ENCODE results near the gene SMTN. TPM values are rescaled to one million over a fixed set of nuclear protein-coding genes. Genes with fewer than 3 reads are reported as not detected.
"Not testable (repeated sequence)": the region's sequence is repeated elsewhere in the genome, so short reads cannot be mapped to it uniquely, and the experiment has no call there.

The SMTN gene
- total and polyA plus RNA-seq, 2 donors (not counting 3 experiments of a cell fraction or from before 2014, with no cell fraction given) = 59.0 to 197 TPM

DNA sequence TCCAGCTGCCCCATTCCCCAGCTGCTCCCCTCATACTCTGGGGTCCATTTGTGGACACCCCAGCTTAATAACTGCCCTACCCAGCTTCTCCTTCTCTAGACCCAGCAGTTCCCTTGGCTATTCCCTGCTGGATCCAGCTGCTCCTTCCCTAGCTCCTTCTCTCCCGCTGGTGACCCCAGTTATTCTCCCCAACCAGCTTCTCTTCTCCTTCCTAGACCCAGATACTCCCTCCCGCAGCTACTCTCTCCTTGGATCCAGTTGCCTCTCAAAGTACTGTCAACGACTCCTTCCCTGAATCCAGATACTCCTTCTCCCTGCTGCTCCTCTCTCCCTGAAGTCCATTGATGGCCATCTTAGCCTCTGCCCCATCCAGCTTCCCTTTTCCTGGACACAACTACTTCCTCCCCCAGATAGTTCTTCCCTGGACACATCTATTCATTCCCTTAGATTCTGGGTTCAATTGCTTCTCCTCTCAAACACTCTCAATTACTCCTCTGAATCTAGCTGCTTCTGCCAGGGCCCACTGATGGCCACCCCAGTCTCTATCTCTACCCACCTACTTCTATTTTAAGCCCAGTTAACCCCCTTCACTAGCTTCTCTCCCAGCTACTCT is 14.6 kb downstream of the SMTN start:
- Histone ChIP-seq H3K9me3 (replicated peaks; ENCODE audit: control insufficient read depth, insufficient read depth, low read length) (no peaks in the 10 kb centered on the region), H3K4me1 (ENCODE audit: control insufficient read depth, extremely low read depth, insufficient read depth, low read length) (no peaks in the 10 kb centered on the region), H3K27me3 (ENCODE audit: control insufficient read depth in 2 of 2, insufficient read depth in 2 of 2, low read length in 2 of 2) (no peaks in the 10 kb centered on the region), H3K4me3 (replicated peaks in 1 of 3; ENCODE audit: insufficient read depth in 1 of 3, low read depth in 1 of 3, low read length in 3 of 3) (no peak overlapping the region), H3K36me3 (ENCODE audit: control insufficient read depth in 2 of 2, extremely low read depth in 1 of 2, insufficient read depth in 2 of 2, low read length in 2 of 2) (peaks cover 33 to 80% of the 10 kb centered on the region in 2 experiments), H3K27ac (ENCODE audit: insufficient read depth, low read depth, low read length) (no peak overlapping the region), H3K9me1 (replicated peaks; ENCODE audit: control insufficient read depth, extremely low read depth, insufficient read depth, low read length) (no peaks in the 10 kb centered on the region), H3K4me2 (ENCODE audit: insufficient read depth, low read length) (no peak overlapping the region), H4K20me1 (replicated peaks; ENCODE audit: control insufficient read depth, extremely low read depth, insufficient read depth, low read length) (no peaks in the 10 kb centered on the region), H3K9ac (replicated peaks; ENCODE audit: extremely low read depth, insufficient read depth, low read length) (no peak overlapping the region), H2AFZ (ENCODE audit: low read depth, low read length) (no peak overlapping the region), H3K79me2 (ENCODE audit: control insufficient read depth, insufficient read depth, low read length) (peaks cover 2% of the 10 kb centered on the region)
- no TSS peak for BruUV-seq (replicated peaks)
- intact Hi-C loops (cut with micrococcal nuclease) = no loop called here
- peak; percentile 16 for TF ChIP-seq POLR2A (IDR thresholded peaks at IDR 0.05; ENCODE audit: low read depth, low read length)
- TF ChIP-seq, protein P1, sequence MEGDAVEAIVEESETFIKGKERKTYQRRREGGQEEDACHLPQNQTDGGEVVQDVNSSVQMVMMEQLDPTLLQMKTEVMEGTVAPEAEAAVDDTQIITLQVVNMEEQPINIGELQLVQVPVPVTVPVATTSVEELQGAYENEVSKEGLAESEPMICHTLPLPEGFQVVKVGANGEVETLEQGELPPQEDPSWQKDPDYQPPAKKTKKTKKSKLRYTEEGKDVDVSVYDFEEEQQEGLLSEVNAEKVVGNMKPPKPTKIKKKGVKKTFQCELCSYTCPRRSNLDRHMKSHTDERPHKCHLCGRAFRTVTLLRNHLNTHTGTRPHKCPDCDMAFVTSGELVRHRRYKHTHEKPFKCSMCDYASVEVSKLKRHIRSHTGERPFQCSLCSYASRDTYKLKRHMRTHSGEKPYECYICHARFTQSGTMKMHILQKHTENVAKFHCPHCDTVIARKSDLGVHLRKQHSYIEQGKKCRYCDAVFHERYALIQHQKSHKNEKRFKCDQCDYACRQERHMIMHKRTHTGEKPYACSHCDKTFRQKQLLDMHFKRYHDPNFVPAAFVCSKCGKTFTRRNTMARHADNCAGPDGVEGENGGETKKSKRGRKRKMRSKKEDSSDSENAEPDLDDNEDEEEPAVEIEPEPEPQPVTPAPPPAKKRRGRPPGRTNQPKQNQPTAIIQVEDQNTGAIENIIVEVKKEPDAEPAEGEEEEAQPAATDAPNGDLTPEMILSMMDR (IDR thresholded peaks at IDR 0.05; ENCODE audit: extremely low read depth in 1 of 2, insufficient read depth in 1 of 2, low read depth in 1 of 2, low read length in 2 of 2) = no peak
- dilution Hi-C loops (cut with MboI; ENCODE audit: extremely low pct_ligation_motif_present, low sequenced_read_pairs) = no loop called here
- POLR2A ChIA-PET = no interaction called here
- DNase-seq (ENCODE audit: low read depth, low spot score) = no peak
- CTCF ChIA-PET = interaction anchor here (0.6 to 4.4 kb wide), 8 partner anchors 10 to 177 kb away, joined by 3 to 29 read pairs (median 6); partner anchors contain the start of gene SELENOM
- no peak for FAIRE-seq

DNA sequence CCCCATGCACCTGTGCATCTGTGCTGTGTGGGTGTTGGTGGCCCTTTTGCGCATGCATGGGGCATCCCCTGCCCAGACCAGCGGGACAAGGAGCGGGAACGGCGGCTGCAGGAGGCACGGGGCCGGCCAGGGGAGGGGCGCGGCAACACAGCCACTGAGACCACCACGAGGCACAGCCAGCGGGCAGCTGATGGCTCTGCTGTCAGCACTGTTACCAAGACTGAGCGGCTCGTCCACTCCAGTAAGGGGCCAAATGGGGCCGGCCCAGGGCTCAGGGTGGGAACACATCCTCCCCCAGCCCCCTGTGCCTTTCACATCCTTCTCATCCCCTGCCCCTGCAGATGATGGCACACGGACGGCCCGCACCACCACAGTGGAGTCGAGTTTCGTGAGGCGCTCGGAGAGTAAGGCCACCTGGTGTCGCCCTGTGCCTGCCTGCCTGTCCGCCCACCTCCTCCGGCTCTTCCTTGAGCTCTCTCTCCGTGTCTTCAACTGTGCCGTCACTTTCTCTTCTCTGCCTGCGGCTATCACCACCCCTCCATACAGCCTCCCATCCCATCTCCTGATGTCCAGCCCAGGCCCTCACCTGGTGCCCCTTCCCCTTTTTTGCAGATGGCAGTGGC is 15.7 kb downstream of the SMTN start:
- no peak overlapping the region for H3K4me2 ChIP-seq (ENCODE audit: insufficient read depth, low read length)
- CTCF ChIA-PET = interaction anchor here (2.1 to 4.4 kb wide), 2 partner anchors 12 to 54 kb away, joined by 6 to 29 read pairs; no protein-coding TSS in a partner anchor
- H2AFZ ChIP-seq (ENCODE audit: low read depth, low read length) = no peak overlapping the region
- H3K4me3 ChIP-seq (replicated peaks in 1 of 3; ENCODE audit: insufficient read depth in 1 of 3, low read depth in 1 of 3, low read length in 3 of 3) = no peak overlapping the region
- no peaks in the 10 kb centered on the region for H4K20me1 ChIP-seq (replicated peaks; ENCODE audit: control insufficient read depth, extremely low read depth, insufficient read depth, low read length)
- no peaks in the 10 kb centered on the region for H3K9me3 ChIP-seq (replicated peaks; ENCODE audit: control insufficient read depth, insufficient read depth, low read length)
- H3K27me3 ChIP-seq (ENCODE audit: control insufficient read depth in 2 of 2, insufficient read depth in 2 of 2, low read length in 2 of 2) = no peaks in the 10 kb centered on the region
- H3K79me2 ChIP-seq (ENCODE audit: control insufficient read depth, insufficient read depth, low read length) = peaks cover 2% of the 10 kb centered on the region
- DNase-seq (ENCODE audit: low read depth, low spot score) (no peak), FAIRE-seq (no peak)
- TF ChIP-seq POLR2AphosphoS5 (IDR thresholded peaks at IDR 0.05; ENCODE audit: insufficient read depth, low read depth, low read length) = no peak
- TF ChIP-seq, protein P2, sequence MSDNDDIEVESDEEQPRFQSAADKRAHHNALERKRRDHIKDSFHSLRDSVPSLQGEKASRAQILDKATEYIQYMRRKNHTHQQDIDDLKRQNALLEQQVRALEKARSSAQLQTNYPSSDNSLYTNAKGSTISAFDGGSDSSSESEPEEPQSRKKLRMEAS (IDR thresholded peaks at IDR 0.05; ENCODE audit: insufficient read depth, insufficient read length) = no peak
- peaks cover 25 to 79% of the 10 kb centered on the region in 2 experiments for H3K36me3 ChIP-seq (ENCODE audit: control insufficient read depth in 2 of 2, extremely low read depth in 1 of 2, insufficient read depth in 2 of 2, low read length in 2 of 2)
- POLR2A ChIA-PET = no interaction called here
- no peak overlapping the region for H3K9ac ChIP-seq (replicated peaks; ENCODE audit: extremely low read depth, insufficient read depth, low read length)
- no peaks in the 10 kb centered on the region for H3K4me1 ChIP-seq (ENCODE audit: control insufficient read depth, extremely low read depth, insufficient read depth, low read length)
- no peak overlapping the region for H3K27ac ChIP-seq (ENCODE audit: insufficient read depth, low read depth, low read length)
- no TSS peak for BruUV-seq (replicated peaks)
- no peaks in the 10 kb centered on the region for H3K9me1 ChIP-seq (replicated peaks; ENCODE audit: control insufficient read depth, extremely low read depth, insufficient read depth, low read length)
- dilution Hi-C loops (cut with MboI; ENCODE audit: extremely low pct_ligation_motif_present, low sequenced_read_pairs) (no loop called here), intact Hi-C loops (cut with micrococcal nuclease) (no loop called here)

DNA sequence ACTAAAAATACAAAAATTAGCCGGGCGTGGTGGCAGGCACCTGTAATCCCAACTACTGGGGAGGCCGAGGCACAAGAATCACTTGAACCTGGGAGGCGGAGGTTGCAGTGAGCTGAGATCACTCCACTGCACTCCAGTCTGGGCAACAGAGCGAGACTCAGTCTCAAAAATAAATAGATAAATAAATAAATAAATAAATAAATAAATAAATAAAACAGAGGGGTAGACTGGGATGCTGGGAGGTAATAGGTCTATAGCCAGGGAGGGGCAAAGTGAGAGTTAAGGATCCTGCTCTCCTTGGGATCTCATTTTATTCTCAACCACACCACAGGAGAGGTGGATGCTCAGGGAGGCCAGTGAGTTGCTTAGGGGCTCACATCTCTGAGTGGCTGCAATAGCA is 16.4 kb downstream of the SMTN start:
- H3K36me3 ChIP-seq (ENCODE audit: control insufficient read depth in 2 of 2, extremely low read depth in 1 of 2, insufficient read depth in 2 of 2, low read length in 2 of 2) = peaks cover 22 to 77% of the 10 kb centered on the region in 2 experiments
- CTCF ChIA-PET = interaction anchor here (1.2 kb wide), 1 partner anchor 12 kb away, joined by 3 read pairs; no protein-coding TSS in a partner anchor
- H3K27ac ChIP-seq (ENCODE audit: insufficient read depth, low read depth, low read length); H3K4me1 ChIP-seq (ENCODE audit: control insufficient read depth, extremely low read depth, insufficient read depth, low read length); intact Hi-C loops (cut with micrococcal nuclease); DNase-seq (ENCODE audit: low read depth, low spot score); H2AFZ ChIP-seq (ENCODE audit: low read depth, low read length); FAIRE-seq; dilution Hi-C loops (cut with MboI; ENCODE audit: extremely low pct_ligation_motif_present, low sequenced_read_pairs); H3K9me1 ChIP-seq (replicated peaks; ENCODE audit: control insufficient read depth, extremely low read depth, insufficient read depth, low read length); BruUV-seq (replicated peaks); H3K79me2 ChIP-seq (ENCODE audit: control insufficient read depth, insufficient read depth, low read length); H3K4me2 ChIP-seq (ENCODE audit: insufficient read depth, low read length); H3K4me3 ChIP-seq (replicated peaks in 1 of 3; ENCODE audit: insufficient read depth in 1 of 3, low read depth in 1 of 3, low read length in 3 of 3); POLR2A ChIA-PET; H3K9me3 ChIP-seq (replicated peaks; ENCODE audit: control insufficient read depth, insufficient read depth, low read length); H3K9ac ChIP-seq (replicated peaks; ENCODE audit: extremely low read depth, insufficient read depth, low read length); H4K20me1 ChIP-seq (replicated peaks; ENCODE audit: control insufficient read depth, extremely low read depth, insufficient read depth, low read length); H3K27me3 ChIP-seq (ENCODE audit: control insufficient read depth in 2 of 2, insufficient read depth in 2 of 2, low read length in 2 of 2): not testable (repeated sequence)
